Motor neuron (in vitro differentiated cells): ENCODE measurements around the gene C11orf98. TPM values are rescaled to one million over a fixed set of nuclear protein-coding genes. Genes with fewer than 3 reads are reported as not detected.
A peak's percentile ranks its signal among the peaks of the same experiment; 100 is the strongest.
"Not testable (repeated sequence)": the region's sequence is repeated elsewhere in the genome, so short reads cannot be mapped to it uniquely, and the experiment has no call there.

Experiments used
- ATAC-seq, 8 experiments: fragments of 200-7000 bp; cut with Tn5 transposase; replicated peaks in 6 of 8; 2 replicates each; pipeline ENCODE4 v1.8.0; 2021; ENCODE audit warnings: mild to moderate bottlenecking in 8 of 8, moderate library complexity in 8 of 8
- H3K27ac ChIP-seq, 2 donors: fragments of 250-450 bp; sonication (Bioruptor Pico); 2 replicates each; pipeline ENCODE4 v1.9.0; 2021; ENCODE audit warnings: antibody characterized with exemption in 2 of 2, mild to moderate bottlenecking in 2 of 2, moderate library complexity in 1 of 2
- H3K4me1 ChIP-seq, 2 donors: fragments of 250-450 bp; sonication (Bioruptor Pico); replicated peaks in 1 of 2; 2 replicates each; pipeline ENCODE4 v1.6.1; 2021; ENCODE audit warnings: antibody characterized with exemption in 2 of 2, mild to moderate bottlenecking in 2 of 2, moderate library complexity in 1 of 2
- H3K4me3 ChIP-seq, 5 donors: fragments of 250-450 bp; sonication (Bioruptor Pico); 2 replicates each; pipeline ENCODE4 v1.9.0; 2021; ENCODE audit warnings: antibody characterized with exemption in 5 of 5, mild to moderate bottlenecking in 5 of 5, moderate library complexity in 4 of 5
- WGBS, 10 experiments: fragments of 450-650 bp; shearing (Covaris generic); methylation state at CpG; one replicate each; pipeline ENCODE4 v1.0.0; 2022; 5-methylcytosine and 5-hydroxymethylcytosine counted together
- in situ Hi-C, 9 experiments: fragments of 400-800 bp; cut with MboI; loops; one replicate each; pipeline ENCODE4 v1.15.0; 2021; ENCODE audit warnings: low sequenced_read_pairs in 9 of 9, low pct_unique_long_range_greater_than_20kb in 2 of 9; ENCODE audit not compliant: unreplicated experiment in 9 of 9
- total RNA-seq, 8 experiments: library from RNA; unstranded; fragments of 300-600 nt; gene quantifications; 2 replicates each; pipeline versions ENCODE4 v1.2.3 to v1.2.4, GENCODE V29; 2022

Gene C11orf98
- total RNA-seq, 8 experiments from 2014 or later = 51.9 to 159 (median 95.0) TPM

DNA sequence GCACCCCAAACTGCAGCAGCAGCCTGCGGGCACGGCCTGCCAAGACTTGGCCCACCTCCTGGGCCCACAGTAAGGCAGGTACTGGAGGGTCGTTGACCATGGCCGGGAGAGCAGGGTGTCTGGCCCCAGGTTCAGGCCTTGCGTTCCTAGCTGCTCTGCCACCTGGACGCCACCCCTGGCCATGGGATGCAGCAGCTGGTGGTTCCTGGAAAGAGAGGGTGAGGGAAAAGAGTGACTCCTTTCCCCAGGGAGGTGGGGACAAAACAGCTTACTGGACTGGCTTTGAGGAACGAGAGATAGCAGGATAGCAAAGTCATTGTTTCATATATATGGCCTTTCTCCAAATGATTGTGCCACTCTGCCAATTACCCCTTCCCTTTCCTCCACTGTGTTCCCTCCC is 40.4 kb upstream of the C11orf98 start:
- ATAC-seq = no peak
- peak overlapping the region; percentile 52 to 80 (median 61) for H3K4me3 ChIP-seq
- peaks cover 19 to 28% of the 10 kb centered on the region in 2 donors for H3K4me1 ChIP-seq
- H3K27ac ChIP-seq = peak overlapping the region; percentile 35 to 58
- WGBS, 10 experiments = 30 to 61% (median 58%) methylated on average over 1 to 5 of the region's 7 CpGs; no CpG with 5 or more reads in 3 of the 10 experiments
- in situ Hi-C loops = no loop called here

GRCh38 chr11:62703921-62704320 is 38.9 kb upstream of the C11orf98 start:
- ATAC-seq, H3K4me3 ChIP-seq, in situ Hi-C loops, H3K27ac ChIP-seq: not testable (repeated sequence)
- WGBS, 10 experiments = 80 to 100% (median 100%) methylated on average over 1 to 3 of the region's 4 CpGs; no CpG with 5 or more reads in 3 of the 10 experiments
- peaks cover 11 to 20% of the 10 kb centered on the region in 2 donors for H3K4me1 ChIP-seq

DNA sequence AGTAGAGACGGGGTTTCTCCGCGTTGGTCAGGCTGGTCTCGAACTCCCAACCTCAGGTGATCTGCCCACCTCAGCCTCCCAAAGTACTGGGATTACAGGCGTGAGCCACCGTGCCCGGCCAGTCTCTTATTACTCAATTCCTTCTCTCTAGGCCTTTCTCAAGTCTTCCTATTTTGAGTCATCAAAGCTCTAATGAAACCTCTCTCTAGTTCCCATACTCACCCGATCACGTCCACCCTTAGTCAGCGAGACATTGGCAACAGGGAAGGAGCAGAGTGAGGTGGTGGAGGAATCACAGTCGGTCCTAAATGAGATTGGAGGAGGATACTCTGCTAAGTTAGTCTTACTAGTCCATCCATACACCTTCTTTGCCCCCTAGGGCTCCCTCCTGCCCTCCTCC is 37.2 kb upstream of the C11orf98 start:
- 83 to 100% (median 96%) methylated on average over 1 to 6 of the region's 11 CpGs; no CpG with 5 or more reads in 7 of the 10 experiments for WGBS, 10 experiments
- H3K27ac ChIP-seq = no peak overlapping the region
- H3K4me1 ChIP-seq = peaks cover 5 to 6% of the 10 kb centered on the region in 2 donors
- H3K4me3 ChIP-seq = no peak overlapping the region
- ATAC-seq = no peak
- in situ Hi-C loops = no loop called here

DNA sequence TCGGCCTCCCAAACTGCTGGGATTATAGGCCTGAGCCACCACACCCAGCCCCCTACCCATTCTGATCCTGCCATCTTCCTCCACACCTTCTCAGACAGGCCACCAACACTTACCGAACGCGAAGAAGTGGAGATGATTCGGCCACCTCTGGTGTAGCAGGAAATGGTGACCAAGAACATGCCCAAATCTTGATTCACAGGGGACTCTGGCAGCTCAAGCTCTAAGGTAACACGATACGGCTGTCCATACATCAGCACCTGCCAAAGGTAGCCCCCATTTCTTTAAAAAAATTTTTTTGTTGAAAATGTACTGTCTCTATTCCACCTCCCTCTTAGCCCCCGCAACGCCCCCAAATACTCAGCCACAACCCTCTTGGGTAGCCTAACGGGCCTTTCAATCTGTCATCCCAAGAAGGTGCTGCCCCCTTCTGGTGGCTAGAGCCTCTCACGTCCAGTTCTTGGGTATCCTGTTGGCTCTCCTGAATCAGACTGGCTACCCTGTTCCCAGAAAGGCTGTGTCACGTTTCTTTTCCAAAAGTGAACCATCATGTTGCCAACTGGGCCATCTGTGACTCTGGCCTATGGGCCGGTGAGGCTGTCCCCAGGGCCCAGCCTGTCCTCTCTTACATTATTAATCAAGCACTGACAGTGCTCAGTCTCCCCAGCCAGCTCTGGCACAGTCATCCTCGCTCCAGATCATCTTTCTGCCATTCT is 29.6 kb upstream of the C11orf98 start:
- ATAC-seq = peak; percentile 48 to 96 (median 67)
- H3K4me1 ChIP-seq = no peaks in the 10 kb centered on the region
- H3K27ac ChIP-seq = no peak overlapping the region
- 6 to 90% (median 50%) methylated on average over 2 to 11 of the region's 14 CpGs; no CpG with 5 or more reads in 1 of the 10 experiments for WGBS, 10 experiments
- in situ Hi-C loops = loop anchor here in 1 of 9 experiments (10.0 kb wide), 1 partner anchor 310 kb away; no protein-coding TSS in a partner anchor
- no peak overlapping the region for H3K4me3 ChIP-seq

DNA sequence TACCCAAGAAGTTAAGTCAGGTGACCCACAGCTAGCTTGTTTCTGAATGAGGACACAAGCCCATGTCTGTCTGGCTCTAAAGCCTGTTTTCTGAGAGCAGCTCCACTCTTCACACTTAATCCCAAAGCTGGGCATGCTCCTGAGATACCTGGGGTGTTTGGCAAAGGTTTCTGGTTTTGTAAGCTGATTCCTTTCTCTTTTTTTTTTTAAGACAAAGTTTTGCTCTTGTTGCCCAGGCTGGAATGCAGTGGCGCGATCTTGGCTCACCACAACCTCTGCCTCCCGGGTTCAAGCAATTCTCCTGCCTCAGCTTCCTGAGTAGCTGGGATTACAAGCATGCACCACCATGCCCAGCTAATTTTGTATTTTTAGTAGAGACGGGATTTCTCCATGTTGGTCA is 28.6 kb upstream of the C11orf98 start:
- not testable (repeated sequence) for H3K27ac ChIP-seq, H3K4me1 ChIP-seq, H3K4me3 ChIP-seq, ATAC-seq
- WGBS, 10 experiments = 90 to 100% (median 100%) methylated on average over 1 to 2 of the region's 4 CpGs; no CpG with 5 or more reads in 6 of the 10 experiments
- in situ Hi-C loops = loop anchor here in 1 of 9 experiments (10.0 kb wide), 1 partner anchor 309 kb away; no protein-coding TSS in a partner anchor

DNA sequence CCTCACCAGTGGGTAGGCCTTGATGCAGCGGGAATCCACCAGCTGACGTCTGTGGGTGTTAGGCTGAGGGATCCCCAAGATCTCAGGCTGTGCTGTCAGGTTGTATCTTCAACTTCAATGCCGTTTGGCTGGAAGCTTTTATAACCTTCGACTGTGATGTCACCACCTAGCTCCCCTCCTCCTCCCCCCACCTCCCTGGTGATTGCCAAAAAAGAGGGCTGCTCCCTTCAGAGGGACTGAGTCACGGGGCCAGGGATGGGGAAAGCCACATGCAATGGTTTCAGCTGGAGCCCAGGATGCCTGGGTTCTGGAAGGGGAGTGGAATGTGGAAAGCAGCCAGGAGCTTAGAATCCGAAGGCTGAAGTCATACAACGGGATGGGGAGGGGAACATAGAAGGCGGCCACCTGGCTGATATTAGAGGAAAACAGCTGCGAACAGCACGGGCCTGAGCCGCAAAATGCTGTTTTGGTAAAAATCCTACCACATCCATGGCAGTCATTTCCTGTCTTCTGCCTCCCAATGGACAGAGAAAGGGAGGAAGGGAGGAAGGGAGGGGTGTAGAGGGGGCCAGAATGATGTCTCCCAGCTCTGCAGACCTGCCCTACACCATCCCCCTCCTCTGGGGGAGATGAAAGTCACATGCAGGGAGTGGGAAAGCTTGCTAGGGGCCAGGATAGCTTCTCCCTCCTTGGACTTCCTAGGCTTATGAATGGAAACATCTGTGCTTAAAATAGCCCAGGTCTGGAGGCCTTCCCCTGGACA is 24.6 kb upstream of the C11orf98 start, which contains the start of gene LRRN4CL:
Gene LRRN4CL (minus strand): TSS at position 110 of the 763 bp plus-strand sequence. CDS start 1,022 bp downstream, outside the sequence.
- in situ Hi-C loops = loop anchor here in 1 of 9 experiments (10.0 kb wide), 1 partner anchor 305 kb away; no protein-coding TSS in a partner anchor

DNA sequence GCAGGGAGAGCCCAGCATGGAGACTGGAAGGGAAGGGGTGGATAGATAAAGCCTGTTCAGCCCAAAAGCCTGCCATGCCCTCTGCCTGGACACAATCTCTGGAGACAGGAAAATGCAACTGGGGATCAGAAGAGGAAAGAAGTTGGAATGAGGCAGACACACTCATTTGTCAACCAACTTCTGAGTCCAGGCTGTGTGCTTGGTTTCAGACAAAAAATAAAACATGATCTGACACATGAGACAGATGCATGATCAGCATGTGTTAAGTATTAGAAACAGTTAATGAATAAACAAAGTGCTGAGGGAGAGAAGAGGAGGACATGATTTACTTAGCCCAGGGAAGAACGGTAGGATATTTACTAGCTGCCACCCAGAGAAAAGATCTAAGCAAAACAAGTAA is 23.5 kb upstream of the C11orf98 start:
- 0 to 60% (median 25%) methylated on average over 1 of the region's 1 CpG; no CpG with 5 or more reads in 3 of the 10 experiments for WGBS, 10 experiments
- Histone ChIP-seq H3K4me1 (no peaks in the 10 kb centered on the region), H3K4me3 (no peak overlapping the region), H3K27ac (no peak overlapping the region)
- peak in 3 of 8 experiments; percentile 17 to 32 (median 28) for ATAC-seq
- in situ Hi-C loops = no loop called here

More for the DNA sequence above, 24.6 kb upstream of the C11orf98 start, which contains the start of gene LRRN4CL:
- Histone ChIP-seq H3K4me1 (no peaks in the 10 kb centered on the region), H3K4me3 (no peak within 1 kb of the TSS), H3K27ac (no peak within 1 kb of the TSS)
- ATAC-seq = peak; percentile 38 to 85 (median 72)
- 0 to 100% (median 80%) methylated on average over 1 to 4 of the region's 11 CpGs; no CpG with 5 or more reads in 5 of the 10 experiments for WGBS, 10 experiments

DNA sequence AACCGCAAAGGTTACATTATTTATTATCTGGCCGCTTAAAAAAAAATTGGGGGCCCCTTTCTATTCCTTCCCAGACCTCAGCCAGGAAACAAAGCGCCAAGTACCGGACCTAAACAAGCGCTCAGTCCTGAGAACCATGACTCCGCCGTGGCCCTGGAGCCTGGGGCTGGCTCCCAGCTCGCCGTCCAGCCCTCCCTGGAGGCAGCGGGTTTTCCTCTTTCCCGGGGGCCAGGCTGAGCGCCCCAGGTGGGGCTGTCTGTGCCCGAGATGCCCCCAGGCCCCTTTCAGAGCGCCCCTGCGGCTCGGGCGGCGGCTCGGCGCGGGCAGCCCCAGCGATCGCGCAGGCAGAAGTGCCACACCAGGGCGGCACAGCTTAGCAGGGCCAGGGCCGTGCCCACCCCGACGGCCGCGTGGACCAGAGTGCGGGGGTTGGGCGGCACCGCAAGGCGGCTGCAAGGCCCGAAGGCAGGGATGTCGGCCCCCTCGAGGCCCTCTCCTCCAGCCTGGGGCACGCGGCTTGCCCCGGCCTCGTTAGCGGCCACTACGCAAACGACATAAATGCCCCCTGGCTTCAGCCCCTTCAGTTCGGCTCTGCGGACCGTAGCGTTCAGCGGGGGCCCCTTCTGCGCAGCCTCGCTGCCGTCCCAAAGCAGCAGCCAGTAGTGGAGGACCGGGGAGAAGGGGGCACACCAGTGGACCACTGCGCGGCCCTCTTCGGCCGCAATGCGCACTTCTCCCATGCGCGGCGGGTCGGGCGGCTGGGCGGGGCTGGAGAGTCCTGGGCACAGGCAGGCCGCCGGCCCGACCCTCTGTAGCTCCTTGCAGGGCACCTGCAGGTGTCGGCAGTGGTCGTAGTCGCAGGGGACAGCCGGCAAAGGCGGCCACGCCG is 22.7 kb upstream of the C11orf98 start:
- Histone ChIP-seq H3K4me1 (no peaks in the 10 kb centered on the region), H3K4me3 (no peak overlapping the region), H3K27ac (no peak overlapping the region)
- in situ Hi-C loops = no loop called here
- ATAC-seq = peak in 7 of 8 experiments; percentile 6 to 45 (median 24)
- WGBS, 10 experiments = 44 to 100% (median 86%) methylated on average over 1 to 24 of the region's 74 CpGs; no CpG with 5 or more reads in 1 of the 10 experiments

- H3K4me1 ChIP-seq = peaks cover 10 to 12% of the 10 kb centered on the region in 2 donors
- in situ Hi-C loops = no loop called here
- no peak for ATAC-seq
- H3K27ac ChIP-seq = no peak overlapping the region
- WGBS, 10 experiments = 72 to 100% (median 93%) methylated on average over 1 to 5 of the region's 7 CpGs; no CpG with 5 or more reads in 1 of the 10 experiments
- H3K4me3 ChIP-seq = no peak overlapping the region
Observed at GRCh38 chr11:62682518-62682917, 17.5 kb upstream of the C11orf98 start.

- WGBS, 10 experiments = 17 to 86% (median 79%) methylated on average over 1 to 4 of the region's 4 CpGs; no CpG with 5 or more reads in 2 of the 10 experiments
- Histone ChIP-seq H3K4me3 (no peak overlapping the region), H3K27ac (no peak overlapping the region), H3K4me1 (peaks cover 10 to 12% of the 10 kb centered on the region in 2 donors)
- peak; percentile 61 to 82 (median 66) for ATAC-seq
- in situ Hi-C loops = no loop called here
Observed at GRCh38 chr11:62680825-62681240, 15.8 kb upstream of the C11orf98 start.

- WGBS, 10 experiments = 0 to 90% (median 16%) methylated on average over 2 to 31 of the region's 55 CpGs
- Histone ChIP-seq H3K27ac (peak within 1 kb of the TSS; percentile 62 to 71), H3K4me1 (peaks cover 10 to 12% of the 10 kb centered on the region in 2 donors), H3K4me3 (peak within 1 kb of the TSS; percentile 71 to 100 (median 98))
- peak; percentile 77 to 92 (median 90) for ATAC-seq
- in situ Hi-C loops = no loop called here
Observed at GRCh38 chr11:62678770-62679696, 14.0 kb upstream of the C11orf98 start, which contains the start of gene UBXN1. Gene UBXN1, minus strand, starts transcription at chr11:62679073. Its CDS starts 150 bp downstream, at chr11:62678923.
